NCI-H2196 (cell line): ENCODE measurements around the gene MED26.

ENCODE experiments used
- DNase-seq: peaks from one replicate; lab custom pipeline; 2025; ENCODE audit not compliant: unreplicated experiment; lab: John Stamatoyannopoulos, UW

Gene MED26

DNA sequence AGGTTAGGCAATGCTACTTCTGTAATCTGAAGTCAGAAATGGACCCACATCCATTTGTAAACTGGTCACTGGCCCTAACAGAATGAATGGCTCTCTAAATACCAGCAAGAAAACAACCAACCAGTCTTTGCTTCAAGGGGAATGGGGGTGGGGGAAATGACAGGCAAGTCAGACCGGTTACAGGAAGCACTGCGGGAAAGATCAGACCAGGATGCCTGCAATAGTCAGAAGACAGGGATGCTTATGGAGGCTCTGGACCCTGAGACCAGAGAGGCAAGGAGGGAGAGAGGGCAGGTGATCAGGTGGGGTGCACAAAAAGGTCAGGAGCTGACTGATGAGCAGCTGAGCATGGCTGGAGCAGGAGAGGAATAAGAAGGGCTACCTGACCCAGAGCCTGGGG is 13.1 kb downstream of the MED26 start:
- no peak for DNase-seq

DNA sequence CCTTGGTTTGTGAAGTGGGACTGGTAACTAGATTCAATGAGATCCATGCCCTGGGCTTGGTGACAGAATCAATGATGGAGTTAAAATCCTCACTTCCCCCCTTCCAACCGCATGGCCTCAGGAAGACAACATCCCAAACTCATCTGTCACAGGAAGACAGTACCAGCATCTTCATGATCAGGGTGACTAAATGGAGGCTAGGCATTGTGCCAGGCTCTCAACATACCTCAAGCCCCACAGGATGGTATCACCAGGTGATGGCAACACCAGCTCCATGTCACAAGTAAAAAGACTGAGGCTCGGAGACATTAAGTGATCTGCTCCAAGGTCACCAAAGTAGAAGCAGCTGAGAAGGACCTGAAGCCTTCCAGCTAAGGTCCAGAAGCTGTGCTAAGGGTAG is 14.2 kb downstream of the MED26 start:
- DNase-seq = no peak

GRCh38 chr19:16612636-16613035 is 15.4 kb downstream of the MED26 start:
- DNase-seq = no peak

DNA sequence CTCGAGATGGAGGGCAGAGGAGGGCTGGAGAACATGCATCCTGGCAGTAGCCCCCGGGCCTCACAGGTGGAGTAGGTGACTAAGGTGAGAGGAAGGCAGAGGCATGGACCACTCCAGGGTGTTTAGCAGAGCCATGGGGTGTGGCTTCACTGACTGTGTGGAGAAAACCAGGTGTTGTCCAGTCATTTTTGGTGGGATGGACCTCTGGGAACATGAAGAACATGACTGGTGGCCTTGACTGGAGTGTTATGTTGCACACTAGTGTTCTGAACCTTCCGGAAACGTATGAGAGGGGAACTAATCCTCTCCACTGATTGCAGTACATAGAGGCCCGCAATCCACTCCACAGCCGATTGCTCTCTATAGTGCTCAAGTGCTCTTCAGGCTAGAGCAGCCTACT is 16.9 kb downstream of the MED26 start:
- no peak for DNase-seq

- DNase-seq = no peak
Measured at GRCh38 chr19:16609511-16610200, 18.3 kb downstream of the MED26 start.

DNA sequence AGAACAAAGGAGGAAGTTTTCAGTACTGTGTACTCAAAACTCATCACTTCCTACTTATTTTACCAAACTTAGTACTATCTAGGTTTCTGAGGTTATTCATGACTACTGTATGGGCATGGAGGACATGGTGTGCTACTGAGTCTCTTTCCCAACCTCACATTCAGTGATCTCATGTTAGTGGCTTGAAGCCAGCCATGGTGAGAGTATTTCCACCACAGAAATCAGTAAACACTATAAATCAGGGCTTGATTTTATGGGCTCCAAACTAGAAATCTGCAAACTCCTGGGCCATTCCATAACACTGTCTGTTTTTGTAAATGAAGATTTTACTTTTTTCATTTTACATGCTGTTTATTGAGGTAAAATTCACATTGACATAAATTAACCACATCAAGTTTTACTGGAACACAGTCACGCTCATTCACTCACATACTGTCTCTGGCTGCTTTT is 19.7 kb downstream of the MED26 start:
- no peak for DNase-seq

DNA sequence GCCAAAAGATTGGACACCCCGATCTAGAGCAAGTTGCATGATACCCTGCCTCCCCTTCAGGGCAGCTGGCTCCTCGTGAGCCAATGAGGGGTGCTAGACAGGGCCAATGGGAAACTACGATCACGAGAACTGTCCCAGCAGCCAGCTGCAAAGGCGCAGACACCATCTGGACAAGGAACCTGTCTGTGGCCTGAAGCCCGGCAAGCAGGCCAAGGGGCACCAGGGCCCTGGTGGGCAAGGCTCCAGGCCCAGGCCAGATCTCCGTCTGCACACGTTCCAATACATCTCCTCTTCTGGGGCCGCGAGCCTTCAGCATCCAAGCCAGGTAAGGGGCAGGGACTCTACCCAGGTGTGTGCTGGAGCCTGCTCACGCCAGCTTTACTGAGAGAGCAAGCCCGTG is 20.2 kb downstream of the MED26 start:
- DNase-seq = no peak

- peak; percentile 65 for DNase-seq
Measured at GRCh38 chr19:16605553-16605994, 22.4 kb downstream of the MED26 start.

DNA sequence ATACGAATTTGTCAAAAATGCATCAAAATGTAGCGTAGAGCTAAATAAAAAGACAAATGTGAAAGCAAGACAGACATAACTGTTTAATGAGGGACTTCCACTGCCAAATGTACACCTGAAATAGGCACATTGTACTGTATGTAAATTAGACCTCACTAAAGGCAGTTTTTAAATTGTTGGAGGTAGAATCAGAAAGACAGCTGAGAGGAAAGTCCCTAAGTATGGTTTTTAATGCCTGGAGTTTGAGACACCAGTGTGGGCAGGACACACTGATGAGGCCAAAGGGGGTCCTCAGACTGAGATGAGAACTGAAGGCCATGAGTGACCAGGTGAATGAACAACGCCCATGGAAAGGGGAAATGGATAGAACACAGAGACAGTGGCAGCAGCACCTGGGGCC is 22.9 kb downstream of the MED26 start:
- DNase-seq = no peak

DNA sequence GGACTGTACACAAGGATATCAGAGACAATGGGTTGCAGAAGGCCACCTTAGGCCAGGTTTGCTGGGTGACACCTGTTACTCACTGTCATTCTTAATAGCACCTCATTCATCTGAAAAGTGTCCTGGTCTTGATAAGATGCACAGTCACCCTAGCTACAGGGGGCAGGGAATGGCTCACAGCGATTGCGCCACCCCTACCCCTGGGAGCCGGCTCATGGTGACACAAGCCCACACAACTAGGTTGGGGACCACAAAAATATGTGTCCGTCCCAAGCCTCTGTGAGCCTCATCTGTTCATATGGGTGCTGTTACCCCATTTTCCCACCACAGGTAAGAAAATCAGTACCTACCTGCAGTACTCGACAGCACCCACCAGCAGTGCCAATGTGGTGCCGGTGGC is 23.4 kb downstream of the MED26 start:
- DNase-seq = no peak

GRCh38 chr19:16603090-16603489 is 24.9 kb downstream of the MED26 start:
- DNase-seq = no peak

DNA sequence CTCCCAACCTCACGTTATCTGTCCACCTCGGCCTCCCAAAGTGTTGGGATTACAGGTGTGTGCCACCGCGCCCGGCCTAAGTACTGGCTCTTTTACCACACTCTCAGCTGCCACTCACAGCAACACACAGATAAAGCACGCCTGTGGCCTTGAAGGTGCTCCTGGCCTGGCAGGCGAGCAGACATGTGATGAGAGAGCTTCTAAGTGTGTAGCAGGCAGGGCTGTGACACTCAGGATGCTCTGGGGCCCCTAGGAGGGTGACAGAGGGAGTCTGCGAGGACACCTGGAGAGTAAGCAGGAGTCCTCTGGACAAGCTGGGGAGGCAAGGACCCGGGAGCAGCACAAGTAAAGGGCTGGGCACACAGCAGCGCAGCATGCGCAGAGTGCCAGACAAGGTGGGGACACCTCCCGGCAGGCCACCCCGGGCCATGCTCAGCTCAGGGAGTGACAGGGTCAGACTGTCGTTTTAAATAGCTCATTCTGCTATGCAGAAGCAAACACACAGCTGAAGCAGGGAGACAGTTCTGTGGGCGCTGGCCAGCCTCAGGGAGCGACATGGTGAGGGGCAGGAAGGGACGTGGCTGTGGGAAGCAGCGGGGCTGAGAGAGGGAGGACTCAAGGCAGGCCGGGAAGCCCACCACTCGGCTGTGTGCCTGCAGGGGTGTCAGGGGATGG is 26.5 kb downstream of the MED26 start:
- no peak for DNase-seq

- no peak for DNase-seq
Measured at GRCh38 chr19:16600824-16601223, 27.2 kb downstream of the MED26 start.

GRCh38 chr19:16599655-16600346 is 28.2 kb downstream of the MED26 start:
- no peak for DNase-seq

GRCh38 chr19:16598848-16599247 is 29.2 kb downstream of the MED26 start:
- DNase-seq = no peak

- DNase-seq = no peak
Measured at GRCh38 chr19:16596399-16596798, 31.6 kb downstream of the MED26 start.

- DNase-seq = no peak
Measured at GRCh38 chr19:16595097-16595496, 32.9 kb downstream of the MED26 start.

GRCh38 chr19:16594681-16595091 is 33.3 kb downstream of the MED26 start:
- DNase-seq = no peak

DNA sequence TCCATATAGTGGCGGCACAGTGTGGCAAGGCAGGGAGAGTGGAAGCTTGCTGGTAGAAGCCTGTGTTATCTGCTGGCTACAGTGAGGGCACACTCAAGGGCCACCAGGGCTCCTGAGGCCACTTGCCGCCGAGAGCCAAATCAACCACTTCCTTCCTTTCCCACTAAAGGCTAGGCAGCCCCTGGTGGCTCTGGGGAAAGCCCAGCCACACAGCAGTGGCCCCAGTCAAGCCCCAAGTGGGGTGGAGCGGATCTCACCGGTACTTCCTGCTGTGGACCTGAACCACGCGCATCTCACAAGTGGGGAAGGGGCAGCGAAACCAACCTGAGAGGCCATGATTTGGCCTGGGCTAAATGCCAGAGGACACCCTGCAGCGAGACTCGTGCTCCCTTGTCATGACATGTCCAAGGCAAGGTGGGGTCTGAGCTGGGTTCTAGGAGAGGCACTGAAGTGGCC is 33.8 kb downstream of the MED26 start:
- DNase-seq = no peak

- no peak for DNase-seq
Measured at GRCh38 chr19:16593181-16593580, 34.8 kb downstream of the MED26 start.

- DNase-seq = no peak
Measured at GRCh38 chr19:16591803-16592556, 36.0 kb downstream of the MED26 start.
